SH-SY5Y (cell line): ENCODE results near the gene SLC9A5.

Source experiments
- GATA2 ChIP-seq: IDR thresholded peaks from 2 replicates; pipeline ENCODE4 v1.6.1; 2011; ENCODE audit warnings: mild to moderate bottlenecking, low read depth, low read length
- GATA3 ChIP-seq: IDR thresholded peaks from 2 replicates; pipeline ENCODE4 v1.6.1; 2011; ENCODE audit warnings: low read depth, mild to moderate bottlenecking, low read length, moderate library complexity

- TF ChIP-seq GATA2 (no peak), GATA3 (no peak)
These were observed 19.4 kb downstream of the SLC9A5 start for GRCh38 chr16:67268136-67268579.
